PC-9 (cell line): ENCODE data around the gene CCDC18.

Source experiments
- EZH2 ChIP-seq: fragments of 200-600 bp; sonication (generic); IDR thresholded peaks from 2 replicates; pipeline ENCODE4 v1.8.0; 2017; ENCODE audit warnings: antibody characterized with exemption, low read depth
- TF ChIP-seq, protein P1 (sequence below): fragments of 200-600 bp; sonication (generic); conservative IDR thresholded peaks from 2 replicates; pipeline ENCODE4 v1.6.1; 2017; ENCODE audit warnings: mixed run types, antibody characterized with exemption, mild to moderate bottlenecking, moderate library complexity

DNA sequence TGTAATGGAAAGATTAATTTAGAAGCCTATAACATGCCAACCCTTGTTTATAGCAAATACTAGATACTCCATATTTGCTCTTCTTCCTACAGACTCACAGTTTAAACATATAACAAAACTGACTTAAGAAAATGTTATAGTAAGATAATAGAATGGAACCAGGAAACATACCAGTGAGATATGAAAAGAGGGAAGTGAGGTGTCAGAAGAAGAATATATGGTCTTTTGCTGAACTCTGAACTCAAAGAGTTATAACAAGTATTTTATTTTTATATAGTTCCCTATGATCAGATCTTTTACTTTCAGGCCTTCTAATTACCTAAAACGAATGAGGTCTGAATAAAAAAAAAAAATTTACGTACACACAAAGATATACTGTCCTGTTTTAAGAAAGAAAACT lies 21.2 kb upstream of the CCDC18 start:
- TF ChIP-seq, protein P1, sequence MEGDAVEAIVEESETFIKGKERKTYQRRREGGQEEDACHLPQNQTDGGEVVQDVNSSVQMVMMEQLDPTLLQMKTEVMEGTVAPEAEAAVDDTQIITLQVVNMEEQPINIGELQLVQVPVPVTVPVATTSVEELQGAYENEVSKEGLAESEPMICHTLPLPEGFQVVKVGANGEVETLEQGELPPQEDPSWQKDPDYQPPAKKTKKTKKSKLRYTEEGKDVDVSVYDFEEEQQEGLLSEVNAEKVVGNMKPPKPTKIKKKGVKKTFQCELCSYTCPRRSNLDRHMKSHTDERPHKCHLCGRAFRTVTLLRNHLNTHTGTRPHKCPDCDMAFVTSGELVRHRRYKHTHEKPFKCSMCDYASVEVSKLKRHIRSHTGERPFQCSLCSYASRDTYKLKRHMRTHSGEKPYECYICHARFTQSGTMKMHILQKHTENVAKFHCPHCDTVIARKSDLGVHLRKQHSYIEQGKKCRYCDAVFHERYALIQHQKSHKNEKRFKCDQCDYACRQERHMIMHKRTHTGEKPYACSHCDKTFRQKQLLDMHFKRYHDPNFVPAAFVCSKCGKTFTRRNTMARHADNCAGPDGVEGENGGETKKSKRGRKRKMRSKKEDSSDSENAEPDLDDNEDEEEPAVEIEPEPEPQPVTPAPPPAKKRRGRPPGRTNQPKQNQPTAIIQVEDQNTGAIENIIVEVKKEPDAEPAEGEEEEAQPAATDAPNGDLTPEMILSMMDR: no peak
- no peak for TF ChIP-seq EZH2
